ENCODE results near the gene ALDH16A1. TPM values are rescaled to one million over a fixed set of nuclear protein-coding genes. Genes with fewer than 3 reads are reported as not detected.
A peak's percentile ranks its signal among the peaks of the same experiment; 100 is the strongest.

Gene ALDH16A1
- total and polyA plus RNA-seq, 10 donors, result 38.7 to 99.9 (median 49.9) TPM

DNA sequence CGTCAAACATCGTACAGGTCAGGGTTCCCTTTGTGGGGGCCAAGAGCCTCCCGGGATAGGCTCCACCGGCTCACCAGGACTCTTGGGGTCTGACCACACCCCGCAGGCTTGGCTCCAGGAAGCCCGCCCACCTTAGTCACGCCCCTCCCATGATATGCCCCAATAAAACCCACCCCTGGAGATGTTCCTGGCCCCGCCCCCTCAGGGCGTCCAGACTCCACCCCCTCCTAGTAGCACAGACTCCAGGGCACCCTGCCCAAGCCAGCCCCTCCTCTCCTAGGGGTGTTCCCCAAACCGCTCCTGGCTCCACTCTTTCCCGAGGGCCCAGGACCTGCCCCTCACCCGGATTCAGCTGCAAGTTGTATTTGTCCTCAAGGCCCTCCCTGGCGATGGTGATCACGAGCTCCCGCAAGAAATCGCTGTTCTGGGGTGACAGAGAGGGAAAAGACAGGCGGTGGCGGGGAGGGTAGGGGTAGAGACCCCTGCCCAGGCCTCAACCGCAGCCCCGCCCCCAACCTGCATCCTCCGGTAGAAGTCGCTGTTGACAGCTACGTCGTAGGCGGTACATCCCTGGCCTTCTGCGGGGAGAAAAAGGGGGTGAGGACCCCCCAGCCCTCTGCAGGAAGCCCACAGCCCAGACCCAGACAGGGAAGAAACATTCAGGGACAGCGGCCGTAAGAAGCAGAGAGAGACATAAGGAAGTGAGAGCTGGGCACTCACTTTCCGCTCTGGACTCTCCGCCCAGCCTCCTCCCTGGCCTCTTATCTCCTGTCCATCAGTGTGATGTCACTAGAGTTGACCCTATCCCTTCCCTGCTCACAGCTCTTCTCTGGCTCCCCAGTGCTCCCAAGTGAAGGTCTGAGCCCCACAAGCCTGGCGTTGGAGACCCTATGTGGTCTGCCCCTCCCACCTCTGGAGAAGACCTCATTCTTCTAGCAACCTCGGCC, 5.3 kb upstream of the ALDH16A1 start:
- DNase-seq, result no peak
- peaks cover 0 to 4% (median 0%) of the 10 kb centered on the region in 7 donors for H3K27me3 ChIP-seq (replicated peaks in 1 of 7)
- H3K9me3 ChIP-seq, result no peaks in the 10 kb centered on the region
- TF ChIP-seq POLR2AphosphoS5 (IDR thresholded peaks at IDR 0.05), result peak in 1 of 3 donors; percentile 34
- TF ChIP-seq POLR2A (IDR thresholded peaks at IDR 0.05), result no peak
- TF ChIP-seq, protein P1, sequence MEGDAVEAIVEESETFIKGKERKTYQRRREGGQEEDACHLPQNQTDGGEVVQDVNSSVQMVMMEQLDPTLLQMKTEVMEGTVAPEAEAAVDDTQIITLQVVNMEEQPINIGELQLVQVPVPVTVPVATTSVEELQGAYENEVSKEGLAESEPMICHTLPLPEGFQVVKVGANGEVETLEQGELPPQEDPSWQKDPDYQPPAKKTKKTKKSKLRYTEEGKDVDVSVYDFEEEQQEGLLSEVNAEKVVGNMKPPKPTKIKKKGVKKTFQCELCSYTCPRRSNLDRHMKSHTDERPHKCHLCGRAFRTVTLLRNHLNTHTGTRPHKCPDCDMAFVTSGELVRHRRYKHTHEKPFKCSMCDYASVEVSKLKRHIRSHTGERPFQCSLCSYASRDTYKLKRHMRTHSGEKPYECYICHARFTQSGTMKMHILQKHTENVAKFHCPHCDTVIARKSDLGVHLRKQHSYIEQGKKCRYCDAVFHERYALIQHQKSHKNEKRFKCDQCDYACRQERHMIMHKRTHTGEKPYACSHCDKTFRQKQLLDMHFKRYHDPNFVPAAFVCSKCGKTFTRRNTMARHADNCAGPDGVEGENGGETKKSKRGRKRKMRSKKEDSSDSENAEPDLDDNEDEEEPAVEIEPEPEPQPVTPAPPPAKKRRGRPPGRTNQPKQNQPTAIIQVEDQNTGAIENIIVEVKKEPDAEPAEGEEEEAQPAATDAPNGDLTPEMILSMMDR (IDR thresholded peaks at IDR 0.05 in 8 of 11, conservative IDR thresholded peaks at IDR 0.05 in 3 of 11), result no peak
- H3K4me3 ChIP-seq, result peak overlapping the region in 2 of 8 donors; percentile 12 to 33
- 75 to 92% (median 84%) methylated on average over 29 to 32 of the region's 32 CpGs for WGBS, 5 donors
- H3K4me1 ChIP-seq, result peaks cover 0 to 81% (median 38%) of the 10 kb centered on the region in 6 donors
- peaks cover 0 to 44% (median 22%) of the 10 kb centered on the region in 6 donors for H3K36me3 ChIP-seq
- intact Hi-C loops (cut with DNase I; ENCODE audit: low total_unique reads), result loop anchor here (10.0 kb wide), 1 partner anchor 183 kb away; no protein-coding TSS in a partner anchor
- H3K27ac ChIP-seq, result peak overlapping the region in 4 of 8 donors; percentile 23 to 56 (median 50)

DNA sequence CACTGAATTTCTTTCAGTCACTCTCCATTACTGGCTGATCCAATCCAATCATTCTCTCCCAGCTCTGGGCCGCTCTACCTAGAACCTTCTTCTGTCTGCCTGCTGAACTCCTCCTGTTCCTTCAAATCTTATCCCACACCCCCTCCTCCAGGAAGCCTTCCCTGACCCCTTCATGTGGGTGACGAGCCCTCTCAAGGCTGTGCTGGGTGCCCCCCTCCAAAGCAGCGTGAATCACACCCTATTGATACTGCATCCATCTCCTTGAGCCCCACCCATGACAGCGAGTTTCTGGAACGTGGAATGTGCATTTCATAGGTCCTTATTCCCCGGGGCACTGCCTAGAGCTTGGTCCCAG, 4.6 kb upstream of the ALDH16A1 start:
- no peaks in the 10 kb centered on the region for H3K9me3 ChIP-seq
- peaks cover 0 to 44% (median 22%) of the 10 kb centered on the region in 6 donors for H3K36me3 ChIP-seq
- H3K4me1 ChIP-seq, result peaks cover 0 to 75% (median 35%) of the 10 kb centered on the region in 6 donors
- DNase-seq, result no peak
- H3K27ac ChIP-seq, result peak overlapping the region in 3 of 8 donors; percentile 23 to 56 (median 45)
- TF ChIP-seq, protein P1 (IDR thresholded peaks at IDR 0.05 in 8 of 11, conservative IDR thresholded peaks at IDR 0.05 in 3 of 11), result no peak
- TF ChIP-seq POLR2AphosphoS5 (IDR thresholded peaks at IDR 0.05) (no peak), POLR2A (IDR thresholded peaks at IDR 0.05) (no peak)
- H3K4me3 ChIP-seq, result no peak overlapping the region
- intact Hi-C loops (cut with DNase I; ENCODE audit: low total_unique reads), result loop anchor here (10.0 kb wide), 1 partner anchor 184 kb away; no protein-coding TSS in a partner anchor
- H3K27me3 ChIP-seq (replicated peaks in 1 of 7), result no peaks in the 10 kb centered on the region
- 91 to 96% (median 95%) methylated on average over 6 of the region's 6 CpGs for WGBS, 5 donors

DNA sequence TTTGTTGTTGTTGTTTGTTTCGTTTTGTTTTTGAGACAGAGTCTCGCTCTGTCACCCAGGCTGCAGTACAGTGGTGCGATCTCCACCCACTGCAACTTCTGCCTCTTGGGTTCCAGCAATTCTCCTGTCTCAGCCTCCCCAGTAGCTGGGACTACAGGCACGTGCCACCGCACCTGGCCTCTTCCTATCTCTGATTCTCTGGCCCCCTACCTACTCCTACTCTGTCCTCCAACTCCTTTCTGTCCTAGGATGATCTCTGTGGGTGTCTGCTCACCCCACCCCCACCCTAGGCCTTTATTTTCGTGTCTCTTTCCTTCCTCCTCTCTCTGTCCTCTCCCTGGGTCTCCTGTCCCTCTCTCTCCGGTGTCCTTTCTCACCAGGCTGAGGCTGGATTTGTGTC, 2.6 kb upstream of the ALDH16A1 start:
- no peaks in the 10 kb centered on the region for H3K27me3 ChIP-seq (replicated peaks in 1 of 7)
- peak overlapping the region in 5 of 8 donors; percentile 65 to 85 (median 74) for H3K4me3 ChIP-seq
- no peaks in the 10 kb centered on the region for H3K9me3 ChIP-seq
- H3K36me3 ChIP-seq, result peaks cover 0 to 45% (median 22%) of the 10 kb centered on the region in 6 donors
- 75 to 88% (median 83%) methylated on average over 7 of the region's 7 CpGs for WGBS, 5 donors
- no peak for DNase-seq
- intact Hi-C loops (cut with DNase I; ENCODE audit: low total_unique reads), result no loop called here
- H3K4me1 ChIP-seq, result peaks cover 11 to 78% (median 43%) of the 10 kb centered on the region in 6 donors
- TF ChIP-seq POLR2AphosphoS5 (IDR thresholded peaks at IDR 0.05), result no peak
- TF ChIP-seq, protein P1 (IDR thresholded peaks at IDR 0.05 in 8 of 11, conservative IDR thresholded peaks at IDR 0.05 in 3 of 11), result no peak
- TF ChIP-seq POLR2A (IDR thresholded peaks at IDR 0.05), result no peak
- peak overlapping the region in 1 of 8 donors; percentile 26 for H3K27ac ChIP-seq
